Measurements from ENCODE around the gene SPCS3.
A peak's percentile ranks its signal among the peaks of the same experiment; 100 is the strongest.

Gene SPCS3

GRCh38 chr4:176350671-176351070 is 30.9 kb downstream of the SPCS3 start:
- DNase-seq (ENCODE audit: low spot score) = no peak

GRCh38 chr4:176354884-176355283 is 35.1 kb downstream of the SPCS3 start:
- no peak for DNase-seq (ENCODE audit: low spot score)

GRCh38 chr4:176357359-176358082 is 37.8 kb downstream of the SPCS3 start:
- DNase-seq (ENCODE audit: low spot score) = no peak

- DNase-seq (ENCODE audit: low spot score) = no peak
Observed at GRCh38 chr4:176358083-176358469, 38.3 kb downstream of the SPCS3 start.

- DNase-seq (ENCODE audit: low spot score) = no peak
Observed at GRCh38 chr4:176359590-176359989, 39.8 kb downstream of the SPCS3 start.

- DNase-seq (ENCODE audit: low spot score) = no peak
Observed at GRCh38 chr4:176360446-176360845, 40.7 kb downstream of the SPCS3 start.

- no peak for DNase-seq (ENCODE audit: low spot score)
Observed at GRCh38 chr4:176363072-176363471, 43.3 kb downstream of the SPCS3 start.

- no peak for DNase-seq (ENCODE audit: low spot score)
Observed at GRCh38 chr4:176367771-176368465, 48.2 kb downstream of the SPCS3 start.

GRCh38 chr4:176376032-176376614 is 56.4 kb downstream of the SPCS3 start:
- DNase-seq (ENCODE audit: low spot score) = peak; percentile 8

- DNase-seq (ENCODE audit: low spot score) = no peak
Observed at GRCh38 chr4:176377780-176378179, 58.0 kb downstream of the SPCS3 start.

GRCh38 chr4:176380352-176381157 is 60.8 kb downstream of the SPCS3 start:
- DNase-seq (ENCODE audit: low spot score) = no peak

Data from germinal center (tissue), 1 donor.